ENCODE data around the gene UBTD2.

DNA sequence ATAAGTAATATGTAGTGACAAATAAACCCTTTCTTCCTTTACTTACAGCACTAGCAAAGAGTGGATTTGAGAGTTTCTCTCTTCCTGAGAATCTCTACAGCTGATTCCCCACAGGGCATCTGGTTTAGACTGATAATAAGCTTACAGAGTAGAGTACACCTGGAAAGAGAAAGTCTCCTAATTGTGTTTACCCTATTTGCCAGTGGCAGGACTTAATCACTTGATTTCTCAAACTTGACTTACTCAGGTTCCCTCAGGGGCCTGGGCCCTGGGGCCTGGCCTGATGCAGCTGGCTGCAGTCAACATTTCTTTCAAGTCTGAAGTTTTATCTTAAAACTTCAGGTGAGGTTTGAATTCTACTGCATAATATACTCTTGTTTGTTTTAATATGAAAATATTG, 38.0 kb upstream of the UBTD2 start:
- TF ChIP-seq, protein P1, sequence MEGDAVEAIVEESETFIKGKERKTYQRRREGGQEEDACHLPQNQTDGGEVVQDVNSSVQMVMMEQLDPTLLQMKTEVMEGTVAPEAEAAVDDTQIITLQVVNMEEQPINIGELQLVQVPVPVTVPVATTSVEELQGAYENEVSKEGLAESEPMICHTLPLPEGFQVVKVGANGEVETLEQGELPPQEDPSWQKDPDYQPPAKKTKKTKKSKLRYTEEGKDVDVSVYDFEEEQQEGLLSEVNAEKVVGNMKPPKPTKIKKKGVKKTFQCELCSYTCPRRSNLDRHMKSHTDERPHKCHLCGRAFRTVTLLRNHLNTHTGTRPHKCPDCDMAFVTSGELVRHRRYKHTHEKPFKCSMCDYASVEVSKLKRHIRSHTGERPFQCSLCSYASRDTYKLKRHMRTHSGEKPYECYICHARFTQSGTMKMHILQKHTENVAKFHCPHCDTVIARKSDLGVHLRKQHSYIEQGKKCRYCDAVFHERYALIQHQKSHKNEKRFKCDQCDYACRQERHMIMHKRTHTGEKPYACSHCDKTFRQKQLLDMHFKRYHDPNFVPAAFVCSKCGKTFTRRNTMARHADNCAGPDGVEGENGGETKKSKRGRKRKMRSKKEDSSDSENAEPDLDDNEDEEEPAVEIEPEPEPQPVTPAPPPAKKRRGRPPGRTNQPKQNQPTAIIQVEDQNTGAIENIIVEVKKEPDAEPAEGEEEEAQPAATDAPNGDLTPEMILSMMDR (IDR thresholded peaks at IDR 0.05), result no peak
- no peak for TF ChIP-seq POLR2A (IDR thresholded peaks at IDR 0.05)
